Natural killer cell (primary cell): ENCODE measurements around the gene CASQ2. TPM values are rescaled to one million over a fixed set of nuclear protein-coding genes. Genes with fewer than 3 reads are reported as not detected.

Experiments
- ATAC-seq, 3 donors: fragments of 150-1000 bp in 2 of 3; fragments of 200-7000 bp in 1 of 3; cut with Tn5 transposase; 1 replicate in 1 of 3; 2 replicates in 2 of 3; pipeline ENCODE4 v1.10.0; 2021; ENCODE audit warnings: mild to moderate bottlenecking in 2 of 3, moderate library complexity in 2 of 3
- DNase-seq, 2 donors: peaks; one replicate each; pipeline versions ENCODE4 v3.0.0 to v3.0.0-alpha.2; 2013 to 2021; ENCODE audit warnings: mixed read lengths in 1 of 2
- H3K27ac ChIP-seq: one replicate; pipeline ENCODE4 v1.5.1; 2013; ENCODE audit warnings: mild to moderate bottlenecking, low read length
- H3K27me3 ChIP-seq: one replicate; pipeline ENCODE4 v1.6.1; 2013; ENCODE audit warnings: low read length; ENCODE audit not compliant: control insufficient read depth, insufficient read depth
- H3K36me3 ChIP-seq: one replicate; pipeline ENCODE4 v1.6.1; 2013; ENCODE audit warnings: low read length; ENCODE audit not compliant: control insufficient read depth, insufficient read depth
- H3K4me1 ChIP-seq: one replicate; pipeline ENCODE4 v1.6.1; 2013; ENCODE audit warnings: low read length; ENCODE audit not compliant: control insufficient read depth, insufficient read depth
- H3K4me3 ChIP-seq: one replicate; pipeline ENCODE4 v1.5.1; 2013; ENCODE audit warnings: low read length
- H3K9me3 ChIP-seq: one replicate; pipeline ENCODE4 v1.6.1; 2013; ENCODE audit warnings: low read length; ENCODE audit not compliant: control insufficient read depth, insufficient read depth
- H3K27ac Mint-ChIP-seq, 2 donors: one replicate each; pipeline ENCODE4 v1.8.0; 2022; ENCODE audit warnings: mild to moderate bottlenecking in 2 of 2, mixed read lengths in 2 of 2, moderate library complexity in 1 of 2
- H3K27me3 Mint-ChIP-seq, 2 donors: one replicate each; pipeline ENCODE4 v1.8.0; 2022; ENCODE audit warnings: low read depth in 2 of 2, mixed read lengths in 2 of 2
- H3K36me3 Mint-ChIP-seq: one replicate; pipeline ENCODE4 v1.8.0; 2022; ENCODE audit warnings: mixed read lengths
- H3K4me1 Mint-ChIP-seq, 2 donors: one replicate each; pipeline ENCODE4 v1.8.0; 2022; ENCODE audit warnings: mixed read lengths in 2 of 2
- H3K4me3 Mint-ChIP-seq: one replicate; pipeline ENCODE4 v1.8.0; 2022; ENCODE audit warnings: mild to moderate bottlenecking, moderate library complexity, mixed read lengths
- H3K9me3 Mint-ChIP-seq, 2 donors: one replicate each; pipeline ENCODE4 v1.8.0; 2022; ENCODE audit warnings: mixed read lengths in 2 of 2
- CTCF ChIP-seq: fragments of 200-600 bp; IDR thresholded peaks from one replicate; pipeline ENCODE4 v1.8.0; 2022; ENCODE audit warnings: antibody characterized with exemption
- WGBS: methylation state at CpG from one replicate; pipeline ENCODE4 v1.1.7; 2013; ENCODE audit warnings: missing lambda C conversion rate; ENCODE audit not compliant: insufficient coverage; 5-methylcytosine and 5-hydroxymethylcytosine counted together
- intact Hi-C: fragments of 100-400 bp; cut with micrococcal nuclease; formaldehyde crosslinking; loops from one replicate; pipeline ENCODE4 v1.14.2; 2022
- total RNA-seq, 4 donors: library from RNA; stranded (reverse); fragments of 120-200 nt in 1 of 4; gene quantifications; one replicate each; pipeline versions ENCODE4 v1.2.3 to v1.2.4, GENCODE V29; 2013 to 2022

Gene CASQ2
- total RNA-seq, 3 donors from 2014 or later (not counting 1 experiment from before 2014, with no cell fraction given): not detected

GRCh38 chr1:115791816-115792215 lies 23.3 kb upstream of the CASQ2 start:
- Histone ChIP-seq H3K36me3 (no peaks in the 10 kb centered on the region), H3K4me3 (no peak overlapping the region), H3K9me3 (no peaks in the 10 kb centered on the region), H3K4me1 (no peaks in the 10 kb centered on the region), H3K27me3 (peaks cover 3% of the 10 kb centered on the region), H3K27ac (no peak overlapping the region)
- Mint-ChIP-seq H3K36me3 (no peaks in the 10 kb centered on the region), H3K4me3 (no peak overlapping the region), H3K4me1 (no peaks in the 10 kb centered on the region), H3K27ac (no peak overlapping the region), H3K9me3 (no peaks in the 10 kb centered on the region), H3K27me3 (peaks cover 21 to 36% of the 10 kb centered on the region in 2 donors)
- DNase-seq (no peak), ATAC-seq (no peak)
- 78% methylated on average over 3 of the region's 3 CpGs for WGBS
- intact Hi-C loops: no loop called here
- no peak for TF ChIP-seq CTCF

DNA sequence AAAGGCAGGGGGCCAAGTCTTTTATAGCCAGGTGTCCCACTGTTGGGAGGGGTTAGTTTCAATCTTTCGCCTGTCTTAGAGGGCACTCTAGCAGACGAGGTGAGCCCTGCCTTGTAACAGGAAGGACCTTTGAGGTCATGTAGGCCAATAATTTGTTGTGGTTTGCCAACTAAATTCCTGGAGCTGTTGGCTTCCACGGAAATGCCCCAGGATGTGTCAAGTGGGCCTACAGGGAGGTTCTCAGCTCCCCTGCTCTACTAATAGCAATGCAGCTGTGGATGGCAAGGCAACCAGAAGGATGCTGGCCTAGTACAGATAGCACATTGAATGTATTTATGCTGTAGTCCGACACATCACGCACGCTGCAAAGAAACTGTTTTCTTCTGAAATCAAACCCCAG lies 22.3 kb upstream of the CASQ2 start:
- intact Hi-C loops: no loop called here
- H3K27ac Mint-ChIP-seq: no peak overlapping the region
- Histone ChIP-seq H3K36me3 (no peaks in the 10 kb centered on the region), H3K27me3 (peaks cover 3% of the 10 kb centered on the region), H3K4me1 (no peaks in the 10 kb centered on the region), H3K9me3 (no peaks in the 10 kb centered on the region), H3K27ac (no peak overlapping the region), H3K4me3 (no peak overlapping the region)
- no peaks in the 10 kb centered on the region for H3K4me1 Mint-ChIP-seq
- no peak for ATAC-seq
- H3K36me3 Mint-ChIP-seq: no peaks in the 10 kb centered on the region
- no peak overlapping the region for H3K4me3 Mint-ChIP-seq
- TF ChIP-seq CTCF: no peak
- H3K9me3 Mint-ChIP-seq: no peaks in the 10 kb centered on the region
- H3K27me3 Mint-ChIP-seq: peaks cover 21 to 36% of the 10 kb centered on the region in 2 donors
- DNase-seq: no peak
- 79% methylated on average over 6 of the region's 6 CpGs for WGBS

DNA sequence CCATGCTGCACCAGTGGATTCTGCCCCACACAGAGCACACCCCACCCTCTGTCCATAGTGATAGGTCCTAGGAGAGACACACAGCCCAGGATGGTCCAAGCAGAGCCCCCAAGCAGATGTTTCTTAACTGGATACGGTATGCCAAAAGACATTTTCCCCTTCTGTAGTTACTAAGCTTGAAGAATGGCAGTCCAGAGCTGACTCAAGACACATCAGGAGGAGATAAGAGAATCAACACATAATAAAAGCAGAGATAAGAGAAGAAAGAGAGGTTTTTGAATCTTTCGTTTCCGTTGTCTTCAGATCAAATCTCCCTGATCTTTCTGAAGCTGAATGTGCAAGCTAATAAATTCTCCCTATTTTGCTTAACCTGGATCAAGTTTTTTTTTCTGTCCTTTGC lies 21.8 kb upstream of the CASQ2 start:
- intact Hi-C loops: no loop called here
- Mint-ChIP-seq H3K9me3 (no peaks in the 10 kb centered on the region), H3K27ac (no peak overlapping the region), H3K4me3 (no peak overlapping the region), H3K36me3 (no peaks in the 10 kb centered on the region), H3K4me1 (no peaks in the 10 kb centered on the region), H3K27me3 (peaks cover 20 to 36% of the 10 kb centered on the region in 2 donors)
- no peak for DNase-seq
- no peak overlapping the region for H3K4me3 ChIP-seq
- no peaks in the 10 kb centered on the region for H3K4me1 ChIP-seq
- H3K9me3 ChIP-seq: no peaks in the 10 kb centered on the region
- no peaks in the 10 kb centered on the region for H3K36me3 ChIP-seq
- no peak for ATAC-seq
- peaks cover 3% of the 10 kb centered on the region for H3K27me3 ChIP-seq
- TF ChIP-seq CTCF: no peak
- 0% methylated on average over 1 of the region's 3 CpGs for WGBS
- H3K27ac ChIP-seq: no peak overlapping the region

- ATAC-seq: no peak
- no peak for DNase-seq
- intact Hi-C loops: no loop called here
- Histone ChIP-seq H3K4me3 (no peak overlapping the region), H3K4me1 (no peaks in the 10 kb centered on the region), H3K9me3 (no peaks in the 10 kb centered on the region), H3K27ac (no peak overlapping the region), H3K36me3 (no peaks in the 10 kb centered on the region), H3K27me3 (peaks cover 4% of the 10 kb centered on the region)
- no peak for TF ChIP-seq CTCF
- Mint-ChIP-seq H3K4me1 (no peaks in the 10 kb centered on the region), H3K27me3 (peaks cover 22 to 44% of the 10 kb centered on the region in 2 donors), H3K36me3 (no peaks in the 10 kb centered on the region), H3K4me3 (no peak overlapping the region), H3K27ac (no peak overlapping the region), H3K9me3 (peaks cover 0 to 2% of the 10 kb centered on the region in 2 donors)
These were observed 14.8 kb upstream of the CASQ2 start for GRCh38 chr1:115783311-115783710.
